ENCODE data around the gene GPR62. TPM values are rescaled to one million over a fixed set of nuclear protein-coding genes. Genes with fewer than 3 reads are reported as not detected.

Gene GPR62
- polyA plus RNA-seq, 3 donors, result not detected

GRCh38 chr3:51974963-51975851 is 20.0 kb downstream of the GPR62 start, which contains the start of gene ABHD14A:
Gene ABHD14A (plus strand): TSS chr3:51975064. CDS start chr3:51975136, 72 bp downstream.
- H3K9ac ChIP-seq (ENCODE audit: insufficient read depth, low read length, poor library complexity, severe bottlenecking), result peak within 1 kb of the TSS; percentile 75
- H3K4me3 Mint-ChIP-seq, result peak within 1 kb of the TSS; percentile 94 to 97
- peaks cover 0 to 2% (median 0%) of the 10 kb centered on the region in 7 donors for H3K9me3 Mint-ChIP-seq
- H3K36me3 ChIP-seq (replicated peaks in 1 of 2; ENCODE audit: control insufficient read depth in 1 of 2, insufficient read depth in 2 of 2, low read length in 2 of 2), result no peaks in the 10 kb centered on the region
- H3K4me3 ChIP-seq (replicated peaks in 1 of 3; ENCODE audit: low read depth in 2 of 3, low read length in 3 of 3), result peak within 1 kb of the TSS; percentile 73 to 90 (median 87)
- no peak for TF ChIP-seq CTCF (IDR thresholded peaks at IDR 0.05)
- peak within 1 kb of the TSS; percentile 29 to 81 for H3K27ac ChIP-seq (ENCODE audit: low read depth in 1 of 2, low read length in 2 of 2)
- peak within 1 kb of the TSS; percentile 100 for H3K4me2 ChIP-seq (replicated peaks; ENCODE audit: extremely low read depth, low read length, poor library complexity, severe bottlenecking)
- peaks cover 2 to 7% of the 10 kb centered on the region in 2 donors for H3K36me3 Mint-ChIP-seq
- peaks cover 32% of the 10 kb centered on the region for H3K4me1 Mint-ChIP-seq
- intact Hi-C loops (cut with micrococcal nuclease), result loop anchor here (2.0 kb wide), 1 partner anchor 32 kb away; the partner anchor contains the start of gene PARP3 (in 2 of the 2)
- WGBS (ENCODE audit: insufficient coverage), result under 1% methylated on average over 63 of the region's 63 CpGs
- H2AFZ ChIP-seq (ENCODE audit: insufficient read depth, low read depth, low read length, poor library complexity, severe bottlenecking), result peak within 1 kb of the TSS; percentile 98
- no peaks in the 10 kb centered on the region for H4K20me1 ChIP-seq (ENCODE audit: insufficient read depth, low read length)
- peak within 1 kb of the TSS; percentile 50 to 94 (median 87) for H3K27ac Mint-ChIP-seq
- no peaks in the 10 kb centered on the region for H3K9me3 ChIP-seq (replicated peaks in 1 of 2; ENCODE audit: control insufficient read depth in 1 of 2, insufficient read depth in 1 of 2, low read length in 2 of 2)
- DNase-seq, result peak; percentile 60 to 80 (median 75)
- H3K27me3 Mint-ChIP-seq (ENCODE audit: low read depth in 3 of 3), result peaks cover 0 to 4% (median 4%) of the 10 kb centered on the region in 3 donors
- no peaks in the 10 kb centered on the region for H3K79me2 ChIP-seq (ENCODE audit: insufficient read depth, low read length)
- peaks cover 26 to 31% of the 10 kb centered on the region in 2 donors for H3K4me1 ChIP-seq (ENCODE audit: control insufficient read depth in 1 of 2, insufficient read depth in 2 of 2, low read length in 2 of 2)
- no peaks in the 10 kb centered on the region for H3K27me3 ChIP-seq (ENCODE audit: control insufficient read depth in 2 of 2, insufficient read depth in 2 of 2, low read length in 2 of 2)

- peaks cover 34% of the 10 kb centered on the region for H3K4me1 Mint-ChIP-seq
- Histone ChIP-seq H3K4me3 (replicated peaks in 1 of 3; ENCODE audit: low read depth in 2 of 3, low read length in 3 of 3) (peak overlapping the region in 2 of 3 experiments; percentile 87 to 90), H3K9ac (ENCODE audit: insufficient read depth, low read length, poor library complexity, severe bottlenecking) (peak overlapping the region; percentile 75), H4K20me1 (ENCODE audit: insufficient read depth, low read length) (no peaks in the 10 kb centered on the region), H2AFZ (ENCODE audit: insufficient read depth, low read depth, low read length, poor library complexity, severe bottlenecking) (peak overlapping the region; percentile 98), H3K36me3 (replicated peaks in 1 of 2; ENCODE audit: control insufficient read depth in 1 of 2, insufficient read depth in 2 of 2, low read length in 2 of 2) (no peaks in the 10 kb centered on the region), H3K27me3 (ENCODE audit: control insufficient read depth in 2 of 2, insufficient read depth in 2 of 2, low read length in 2 of 2) (no peaks in the 10 kb centered on the region), H3K9me3 (replicated peaks in 1 of 2; ENCODE audit: control insufficient read depth in 1 of 2, insufficient read depth in 1 of 2, low read length in 2 of 2) (no peaks in the 10 kb centered on the region), H3K4me1 (ENCODE audit: control insufficient read depth in 1 of 2, insufficient read depth in 2 of 2, low read length in 2 of 2) (peaks cover 26 to 31% of the 10 kb centered on the region in 2 donors), H3K27ac (ENCODE audit: low read depth in 1 of 2, low read length in 2 of 2) (no peak overlapping the region), H3K79me2 (ENCODE audit: insufficient read depth, low read length) (peaks cover 1% of the 10 kb centered on the region), H3K4me2 (replicated peaks; ENCODE audit: extremely low read depth, low read length, poor library complexity, severe bottlenecking) (peak overlapping the region; percentile 100)
- TF ChIP-seq CTCF (IDR thresholded peaks at IDR 0.05), result no peak
- H3K36me3 Mint-ChIP-seq, result peaks cover under 1 to 6% of the 10 kb centered on the region in 2 donors
- DNase-seq, result peak; percentile 17 to 57 (median 44)
- 36% methylated on average over 38 of the region's 46 CpGs for WGBS (ENCODE audit: insufficient coverage)
- H3K27me3 Mint-ChIP-seq (ENCODE audit: low read depth in 3 of 3), result peaks cover 0 to 4% (median 3%) of the 10 kb centered on the region in 3 donors
- H3K9me3 Mint-ChIP-seq, result peaks cover 0 to 2% (median 0%) of the 10 kb centered on the region in 7 donors
- intact Hi-C loops (cut with micrococcal nuclease), result loop anchor here (2.0 kb wide), 1 partner anchor 33 kb away; the partner anchor contains the start of gene PARP3 (in 2 of the 2)
- H3K27ac Mint-ChIP-seq, result peak overlapping the region in 1 of 7 donors; percentile 38
- H3K4me3 Mint-ChIP-seq, result peak overlapping the region; percentile 94 to 95
Measured at GRCh38 chr3:51975852-51976549, 20.8 kb downstream of the GPR62 start.
